Loucy (cell line): ENCODE results near the gene PAXX.

Experiments
- EZH2phosphoT487 ChIP-seq: fragments of 200-600 bp; IDR thresholded peaks from 2 replicates; pipeline ENCODE4 v1.6.1; 2018; ENCODE audit warnings: antibody characterized with exemption, mild to moderate bottlenecking, moderate library complexity, borderline replicate concordance
- TF ChIP-seq, protein P1 (sequence below): fragments of 200-600 bp; sonication (generic); conservative IDR thresholded peaks from 2 replicates; pipeline ENCODE4 v1.5.1; 2014; ENCODE audit warnings: mild to moderate bottlenecking, antibody characterized with exemption, low read length

DNA sequence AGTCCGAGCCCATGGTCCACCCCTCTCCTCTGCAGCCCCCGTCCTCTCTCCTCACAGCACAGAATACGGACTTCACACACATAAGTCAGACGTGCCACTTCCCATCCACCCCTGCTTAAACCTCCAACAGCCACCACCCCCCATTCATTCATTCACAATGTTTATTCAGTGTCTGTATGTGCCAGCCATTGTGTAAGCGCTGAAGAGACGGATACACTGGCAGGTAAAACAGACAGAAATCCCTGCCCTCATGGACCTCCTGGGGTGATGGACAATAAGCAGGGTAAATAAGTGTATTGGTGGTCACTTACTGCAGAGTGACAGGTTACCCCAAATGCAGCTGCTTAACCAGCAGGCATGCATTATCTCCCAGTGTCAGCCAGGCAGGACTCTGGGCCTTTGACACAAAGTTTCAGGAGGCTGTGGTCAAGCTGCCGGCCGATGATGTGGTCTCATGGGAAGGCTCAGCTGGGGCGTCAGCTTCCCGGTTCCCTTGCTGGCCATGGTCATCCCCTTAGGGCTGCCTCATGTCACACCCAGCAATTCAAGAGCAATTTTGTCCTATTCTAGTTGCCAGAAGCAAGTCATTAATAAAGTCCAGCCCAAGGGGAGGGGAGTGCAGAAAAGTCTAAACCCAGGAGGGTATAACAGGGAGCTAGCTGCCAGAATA is 1.8 kb upstream of the PAXX start:
- TF ChIP-seq, protein P1, sequence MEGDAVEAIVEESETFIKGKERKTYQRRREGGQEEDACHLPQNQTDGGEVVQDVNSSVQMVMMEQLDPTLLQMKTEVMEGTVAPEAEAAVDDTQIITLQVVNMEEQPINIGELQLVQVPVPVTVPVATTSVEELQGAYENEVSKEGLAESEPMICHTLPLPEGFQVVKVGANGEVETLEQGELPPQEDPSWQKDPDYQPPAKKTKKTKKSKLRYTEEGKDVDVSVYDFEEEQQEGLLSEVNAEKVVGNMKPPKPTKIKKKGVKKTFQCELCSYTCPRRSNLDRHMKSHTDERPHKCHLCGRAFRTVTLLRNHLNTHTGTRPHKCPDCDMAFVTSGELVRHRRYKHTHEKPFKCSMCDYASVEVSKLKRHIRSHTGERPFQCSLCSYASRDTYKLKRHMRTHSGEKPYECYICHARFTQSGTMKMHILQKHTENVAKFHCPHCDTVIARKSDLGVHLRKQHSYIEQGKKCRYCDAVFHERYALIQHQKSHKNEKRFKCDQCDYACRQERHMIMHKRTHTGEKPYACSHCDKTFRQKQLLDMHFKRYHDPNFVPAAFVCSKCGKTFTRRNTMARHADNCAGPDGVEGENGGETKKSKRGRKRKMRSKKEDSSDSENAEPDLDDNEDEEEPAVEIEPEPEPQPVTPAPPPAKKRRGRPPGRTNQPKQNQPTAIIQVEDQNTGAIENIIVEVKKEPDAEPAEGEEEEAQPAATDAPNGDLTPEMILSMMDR = no peak
- TF ChIP-seq EZH2phosphoT487 = no peak
